CD4-positive, alpha-beta memory T cell (primary cell): ENCODE measurements around the gene DUOX1. TPM values are rescaled to one million over a fixed set of nuclear protein-coding genes. Genes with fewer than 3 reads are reported as not detected.

Experiments
- CTCF ChIA-PET: fragments of 350-600 bp; sonication (Branson Sonifier 250); formaldehyde crosslinking; loops from one replicate; lab custom pipeline; 2021; ENCODE audit warnings: inconsistent platforms; ENCODE audit not compliant: partially characterized antibody; lab: Charles Lee
- POLR2A ChIA-PET: fragments of 350-600 bp; sonication (Branson Sonifier 250); formaldehyde crosslinking; loops from one replicate; lab custom pipeline; 2021; ENCODE audit not compliant: partially characterized antibody; lab: Charles Lee
- DNase-seq, 5 donors: peaks; one replicate each; pipeline versions ENCODE4 v3.0.0 to v3.0.0-alpha.2; 2020 to 2022; ENCODE audit warnings: mixed read lengths in 1 of 5
- H3K27ac ChIP-seq: one replicate; pipeline ENCODE4 v1.7.0; 2013; ENCODE audit warnings: low read depth, low read length
- H3K27me3 ChIP-seq: 2 replicates; pipeline ENCODE4 v1.7.0; 2013; ENCODE audit warnings: mild to moderate bottlenecking, low read length, moderate library complexity; ENCODE audit not compliant: insufficient read depth
- H3K36me3 ChIP-seq: 2 replicates; pipeline ENCODE4 v1.7.0; 2013; ENCODE audit warnings: mild to moderate bottlenecking, low read length, moderate library complexity; ENCODE audit not compliant: insufficient read depth
- H3K4me1 ChIP-seq: 2 replicates; pipeline ENCODE4 v1.7.0; 2013; ENCODE audit warnings: mild to moderate bottlenecking, low read length, moderate library complexity; ENCODE audit not compliant: insufficient read depth
- H3K4me3 ChIP-seq, 2 donors: one replicate each; pipeline ENCODE4 v1.7.0; 2013; ENCODE audit warnings: low read length in 2 of 2, mild to moderate bottlenecking in 1 of 2
- H3K9me3 ChIP-seq, 2 donors: one replicate each; pipeline ENCODE4 v1.7.0; 2013; ENCODE audit warnings: low read length in 2 of 2, control low read depth in 1 of 2; ENCODE audit not compliant: control insufficient read depth in 1 of 2
- H3K27ac Mint-ChIP-seq, 7 donors: one replicate each; pipeline ENCODE4 v1.8.0; 2020 to 2021; ENCODE audit warnings: mixed read lengths in 7 of 7, mild to moderate bottlenecking in 6 of 7, inconsistent platforms in 3 of 7, moderate library complexity in 3 of 7
- H3K27me3 Mint-ChIP-seq, 2 donors: one replicate each; pipeline ENCODE4 v1.8.0; 2020 to 2021; ENCODE audit warnings: mixed read lengths in 2 of 2
- H3K36me3 Mint-ChIP-seq, 2 donors: one replicate each; pipeline ENCODE4 v1.8.0; 2020 to 2021; ENCODE audit warnings: mixed read lengths in 2 of 2, inconsistent platforms in 1 of 2, mild to moderate bottlenecking in 1 of 2
- H3K4me1 Mint-ChIP-seq, 4 donors: one replicate each; pipeline ENCODE4 v1.8.0; 2020 to 2021; ENCODE audit warnings: mixed read lengths in 4 of 4, mild to moderate bottlenecking in 1 of 4
- H3K4me3 Mint-ChIP-seq, 8 donors: one replicate each; pipeline ENCODE4 v1.8.0; 2020 to 2021; ENCODE audit warnings: mixed read lengths in 8 of 8, mild to moderate bottlenecking in 7 of 8, moderate library complexity in 6 of 8, inconsistent platforms in 3 of 8
- H3K9me3 Mint-ChIP-seq, 8 donors: one replicate each; pipeline ENCODE4 v1.8.0; 2020 to 2021; ENCODE audit warnings: mixed read lengths in 8 of 8, mild to moderate bottlenecking in 5 of 8, inconsistent platforms in 3 of 8, moderate library complexity in 1 of 8
- intact Hi-C: fragments of 100-400 bp; cut with micrococcal nuclease; formaldehyde crosslinking; loops from one replicate; pipeline ENCODE4 v1.15.1; 2023
- polyA plus RNA-seq, 2 donors: library from polyadenylated mRNA; unstranded; fragments of 300-500 nt; fragmentation: Illumina TruSeq; gene quantifications; one replicate each; pipeline ENCODE4 v1.2.3, GENCODE V29; 2021
- total RNA-seq, 2 experiments: library from RNA; stranded (reverse); gene quantifications; one replicate each; pipeline ENCODE4 v1.2.3, GENCODE V29; 2021

DUOX1 gene
- total and polyA plus RNA-seq, 4 experiments from 2014 or later = 0.06 to 2.9 (median 0.19) TPM

- H3K27ac ChIP-seq = no peak overlapping the region
- Mint-ChIP-seq H3K36me3 (no peaks in the 10 kb centered on the region), H3K4me1 (peaks cover 26 to 62% (median 48%) of the 10 kb centered on the region in 4 donors), H3K9me3 (peaks cover 0 to 6% (median 0%) of the 10 kb centered on the region in 8 donors), H3K27me3 (peaks cover 69 to 80% of the 10 kb centered on the region in 2 donors), H3K27ac (no peak overlapping the region), H3K4me3 (peak overlapping the region in 5 of 8 donors; percentile 43 to 81 (median 66))
- no peaks in the 10 kb centered on the region for H3K9me3 ChIP-seq
- no peak overlapping the region for H3K4me3 ChIP-seq
- H3K27me3 ChIP-seq = peaks cover 63% of the 10 kb centered on the region
- CTCF ChIA-PET = interaction anchor here (1.2 to 2.5 kb wide), 2 partner anchors 12 to 13 kb away, joined by 4 to 9 read pairs; no protein-coding TSS in a partner anchor
- POLR2A ChIA-PET = no interaction called here
- intact Hi-C loops = no loop called here
- H3K36me3 ChIP-seq = no peaks in the 10 kb centered on the region
- DNase-seq = no peak
- H3K4me1 ChIP-seq = peaks cover 47% of the 10 kb centered on the region
Measured at GRCh38 chr15:45113380-45113990, 16.3 kb upstream of the DUOX1 start.

- Mint-ChIP-seq H3K4me3 (peak within 1 kb of the TSS; percentile 43 to 81 (median 60)), H3K4me1 (peaks cover 26 to 62% (median 48%) of the 10 kb centered on the region in 4 donors), H3K27me3 (peaks cover 65 to 75% of the 10 kb centered on the region in 2 donors), H3K27ac (peak within 1 kb of the TSS in 1 of 7 donors; percentile 23), H3K36me3 (no peaks in the 10 kb centered on the region), H3K9me3 (peaks cover 0 to 6% (median 0%) of the 10 kb centered on the region in 8 donors)
- Histone ChIP-seq H3K27ac (no peak within 1 kb of the TSS), H3K4me3 (no peak within 1 kb of the TSS), H3K4me1 (peaks cover 47% of the 10 kb centered on the region), H3K9me3 (no peaks in the 10 kb centered on the region), H3K36me3 (no peaks in the 10 kb centered on the region), H3K27me3 (peaks cover 63% of the 10 kb centered on the region)
- intact Hi-C loops = no loop called here
- POLR2A ChIA-PET = no interaction called here
- CTCF ChIA-PET = interaction anchor here (1.2 to 2.5 kb wide), 2 partner anchors 11 to 16 kb away, joined by 3 to 9 read pairs; partner anchors contain the start of gene DUOX1
- no peak for DNase-seq
Measured at GRCh38 chr15:45114076-45114750, 15.6 kb upstream of the DUOX1 start, which contains the start of the genes DUOX2 and DUOXA2. Gene DUOX2, minus strand, starts transcription at chr15:45114172. Its CDS starts 761 bp downstream, at chr15:45113411. Gene DUOXA2, plus strand, starts transcription at chr15:45114326. Its CDS starts 280 bp downstream, at chr15:45114606.

GRCh38 chr15:45114751-45115085 is 15.1 kb upstream of the DUOX1 start:
- Mint-ChIP-seq H3K27ac (no peak overlapping the region), H3K9me3 (peaks cover 0 to 6% (median 0%) of the 10 kb centered on the region in 8 donors), H3K4me3 (peak overlapping the region in 5 of 8 donors; percentile 33 to 81 (median 49)), H3K4me1 (peaks cover 26 to 62% (median 48%) of the 10 kb centered on the region in 4 donors), H3K27me3 (peaks cover 60 to 74% of the 10 kb centered on the region in 2 donors), H3K36me3 (no peaks in the 10 kb centered on the region)
- H3K36me3 ChIP-seq = no peaks in the 10 kb centered on the region
- intact Hi-C loops = loop anchor here (5.0 kb wide), 1 partner anchor 73 kb away; the partner anchor contains the start of gene SHF
- peaks cover 47% of the 10 kb centered on the region for H3K4me1 ChIP-seq
- H3K9me3 ChIP-seq = no peaks in the 10 kb centered on the region
- no peak overlapping the region for H3K27ac ChIP-seq
- no peak overlapping the region for H3K4me3 ChIP-seq
- ChIA-PET CTCF (interaction anchor here (1.2 to 2.5 kb wide), 2 partner anchors 10 to 16 kb away, joined by 3 to 9 read pairs; partner anchors contain the start of gene DUOX1), POLR2A (no interaction called here)
- DNase-seq = no peak
- peaks cover 60% of the 10 kb centered on the region for H3K27me3 ChIP-seq

GRCh38 chr15:45115312-45115820 is 14.4 kb upstream of the DUOX1 start:
- no peak overlapping the region for H3K27ac ChIP-seq
- H3K27ac Mint-ChIP-seq = no peak overlapping the region
- POLR2A ChIA-PET = no interaction called here
- H3K4me3 Mint-ChIP-seq = peak overlapping the region in 3 of 8 donors; percentile 15 to 54 (median 28)
- H3K9me3 ChIP-seq = no peaks in the 10 kb centered on the region
- intact Hi-C loops = loop anchor here (5.0 kb wide), 1 partner anchor 72 kb away; the partner anchor contains the start of gene SHF
- H3K9me3 Mint-ChIP-seq = peaks cover 0 to 6% (median 0%) of the 10 kb centered on the region in 8 donors
- H3K27me3 Mint-ChIP-seq = peaks cover 58 to 68% of the 10 kb centered on the region in 2 donors
- H3K4me1 Mint-ChIP-seq = peaks cover 26 to 62% (median 48%) of the 10 kb centered on the region in 4 donors
- CTCF ChIA-PET = interaction anchor here (1.2 to 2.5 kb wide), 2 partner anchors 10 to 15 kb away, joined by 3 to 9 read pairs; partner anchors contain the start of gene DUOX1
- no peak for DNase-seq
- no peaks in the 10 kb centered on the region for H3K36me3 ChIP-seq
- H3K4me3 ChIP-seq = no peak overlapping the region
- H3K36me3 Mint-ChIP-seq = no peaks in the 10 kb centered on the region
- H3K27me3 ChIP-seq = peaks cover 54% of the 10 kb centered on the region
- H3K4me1 ChIP-seq = peaks cover 47% of the 10 kb centered on the region

- Mint-ChIP-seq H3K27me3 (peaks cover 60 to 66% of the 10 kb centered on the region in 2 donors), H3K4me3 (peak overlapping the region in 7 of 8 donors; percentile 48 to 91 (median 66)), H3K36me3 (no peaks in the 10 kb centered on the region), H3K27ac (no peak overlapping the region), H3K4me1 (peaks cover 26 to 62% (median 48%) of the 10 kb centered on the region in 4 donors), H3K9me3 (peaks cover 0 to 6% (median 0%) of the 10 kb centered on the region in 8 donors)
- DNase-seq = no peak
- Histone ChIP-seq H3K27ac (no peak overlapping the region), H3K36me3 (no peaks in the 10 kb centered on the region), H3K9me3 (no peaks in the 10 kb centered on the region), H3K4me3 (no peak overlapping the region), H3K27me3 (peaks cover 59% of the 10 kb centered on the region), H3K4me1 (peaks cover 47% of the 10 kb centered on the region)
- intact Hi-C loops = loop anchor here (5.0 kb wide), 1 partner anchor 71 kb away; the partner anchor contains the start of gene SHF
- ChIA-PET CTCF (no interaction called here), POLR2A (no interaction called here)
Measured at GRCh38 chr15:45116006-45116481, 13.8 kb upstream of the DUOX1 start.

GRCh38 chr15:45116482-45117307 is 13.1 kb upstream of the DUOX1 start:
- no peak for DNase-seq
- Mint-ChIP-seq H3K27ac (no peak overlapping the region), H3K9me3 (peaks cover 0 to 6% (median 0%) of the 10 kb centered on the region in 8 donors), H3K36me3 (no peaks in the 10 kb centered on the region), H3K4me1 (peaks cover 26 to 62% (median 48%) of the 10 kb centered on the region in 4 donors), H3K4me3 (peak overlapping the region; percentile 53 to 94 (median 84)), H3K27me3 (peaks cover 61 to 68% of the 10 kb centered on the region in 2 donors)
- H3K9me3 ChIP-seq = no peaks in the 10 kb centered on the region
- ChIA-PET POLR2A (no interaction called here), CTCF (no interaction called here)
- H3K4me3 ChIP-seq = no peak overlapping the region
- H3K36me3 ChIP-seq = no peaks in the 10 kb centered on the region
- peaks cover 59% of the 10 kb centered on the region for H3K27me3 ChIP-seq
- no peak overlapping the region for H3K27ac ChIP-seq
- intact Hi-C loops = loop anchor here (5.0 kb wide), 1 partner anchor 71 kb away; the partner anchor contains the start of gene SHF
- peaks cover 47% of the 10 kb centered on the region for H3K4me1 ChIP-seq
